Sigmoid colon (tissue), 7 donors: Measurements from ENCODE around the gene LMO3. TPM values are rescaled to one million over a fixed set of nuclear protein-coding genes. Genes with fewer than 3 reads are reported as not detected.

Source experiments
- DNase-seq: peaks from one replicate; pipeline ENCODE4 v3.0.0-alpha.2; 2019
- H3K27ac ChIP-seq, 4 donors: fragments of 200-600 bp; sonication (generic); one replicate each; pipeline ENCODE4 v1.5.1; 2016 to 2019; ENCODE audit warnings: mild to moderate bottlenecking in 1 of 4
- H3K27me3 ChIP-seq, 3 donors: fragments of 200-600 bp; sonication (generic); one replicate each; pipeline ENCODE4 v1.5.1; 2019; ENCODE audit warnings: mild to moderate bottlenecking in 1 of 3
- H3K36me3 ChIP-seq, 4 donors: fragments of 200-600 bp; sonication (generic); one replicate each; pipeline ENCODE4 v1.5.1; 2016 to 2019
- H3K4me1 ChIP-seq, 4 donors: fragments of 200-600 bp; sonication (generic); one replicate each; pipeline ENCODE4 v1.5.1; 2017 to 2019
- H3K4me3 ChIP-seq, 4 donors: fragments of 200-600 bp; sonication (generic); one replicate each; pipeline ENCODE4 v1.5.1; 2017 to 2019; ENCODE audit warnings: mild to moderate bottlenecking in 2 of 4, moderate library complexity in 1 of 4
- H3K9me3 ChIP-seq, 4 donors: fragments of 200-600 bp in 3 of 4; sonication (generic) in 3 of 4; one replicate each; pipeline versions ENCODE4 v1.5.1 to v1.6.1; 2013 to 2019
- EP300 ChIP-seq, 4 donors: sonication (generic); formaldehyde crosslinking; IDR thresholded peaks; one replicate each; pipeline ENCODE4 v1.6.1; 2017; ENCODE audit warnings: antibody characterized with exemption in 4 of 4
- POLR2A ChIP-seq, 2 donors: fragments of 450-650 bp; IDR thresholded peaks; one replicate each; pipeline ENCODE4 v1.6.1; 2016; ENCODE audit warnings: antibody characterized with exemption in 2 of 2, mild to moderate bottlenecking in 2 of 2, moderate library complexity in 2 of 2
- POLR2AphosphoS5 ChIP-seq, 4 donors: sonication (generic); formaldehyde crosslinking; IDR thresholded peaks; one replicate each; pipeline ENCODE4 v1.6.1; 2017; ENCODE audit warnings: antibody characterized with exemption in 4 of 4
- WGBS, 2 donors: extraction: QIAGEN DNeasy Blood & Tissue Kit; methylation state at CpG; one replicate each; pipeline ENCODE4 v1.1.7; 2013; 5-methylcytosine and 5-hydroxymethylcytosine counted together
- intact Hi-C: fragments of 100-400 bp; cut with DNase I; formaldehyde crosslinking; loops from one replicate; pipeline ENCODE4 v1.15.1; 2023
- polyA plus RNA-seq, 3 donors: library from polyadenylated mRNA; stranded (reverse); fragments of 200-250 nt; gene quantifications; one replicate each; pipeline ENCODE4 v1.2.3, GENCODE V29; 2013
- total RNA-seq, 4 donors: library from RNA; depleted of rRNA; stranded (reverse); fragments of >200 nt; gene quantifications; one replicate each; pipeline ENCODE4 v1.1.0, GENCODE V29; 2016
- TF ChIP-seq, protein P1 (sequence below), 4 experiments: fragments of 450-650 bp in 3 of 4; fragments of 200-600 bp in 1 of 4; IDR thresholded peaks; one replicate each; pipeline ENCODE4 v1.5.1; 2016 to 2019; ENCODE audit warnings: antibody characterized with exemption in 4 of 4, mild to moderate bottlenecking in 3 of 4, moderate library complexity in 2 of 4
- donor health status: healthy with polysubstance abuse.
- donor health status: Bipolar disorder and iron deficiency.
- donor health status: healthy.

Gene LMO3
- total and polyA plus RNA-seq, 7 donors, result 0.46 to 403 (median 228) TPM

DNA sequence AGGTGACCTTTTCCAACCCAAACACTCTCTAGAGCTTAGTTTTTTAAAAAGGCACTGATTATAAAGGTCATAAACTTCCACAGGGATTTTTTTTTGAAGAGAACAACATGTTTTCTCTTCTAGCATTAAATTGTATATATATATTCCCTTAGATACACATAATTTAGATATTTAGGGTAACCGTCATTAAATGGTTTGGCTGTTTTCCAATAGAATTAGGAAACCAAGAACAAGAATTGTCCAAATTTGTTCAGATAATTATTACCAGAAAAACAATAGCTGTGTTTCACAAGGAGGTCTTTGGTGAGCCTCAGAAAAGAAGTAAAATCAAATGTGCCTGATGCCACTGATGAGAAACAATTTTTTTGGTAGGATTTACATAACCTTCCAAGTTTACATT, 26.9 kb downstream of the LMO3 start:
- no peak for DNase-seq
- WGBS, 2 donors, result 74 to 79% methylated on average over 1 of the region's 1 CpG
- Histone ChIP-seq H3K4me1 (peaks cover 0 to 38% (median 20%) of the 10 kb centered on the region in 4 donors), H3K4me3 (no peak overlapping the region), H3K36me3 (peaks cover 0 to 9% (median 0%) of the 10 kb centered on the region in 4 donors), H3K27me3 (no peaks in the 10 kb centered on the region), H3K9me3 (no peaks in the 10 kb centered on the region), H3K27ac (no peak overlapping the region)
- TF ChIP-seq POLR2AphosphoS5 (IDR thresholded peaks at IDR 0.05) (no peak), POLR2A (IDR thresholded peaks at IDR 0.05) (no peak), EP300 (IDR thresholded peaks at IDR 0.05) (no peak)
- TF ChIP-seq, protein P1, sequence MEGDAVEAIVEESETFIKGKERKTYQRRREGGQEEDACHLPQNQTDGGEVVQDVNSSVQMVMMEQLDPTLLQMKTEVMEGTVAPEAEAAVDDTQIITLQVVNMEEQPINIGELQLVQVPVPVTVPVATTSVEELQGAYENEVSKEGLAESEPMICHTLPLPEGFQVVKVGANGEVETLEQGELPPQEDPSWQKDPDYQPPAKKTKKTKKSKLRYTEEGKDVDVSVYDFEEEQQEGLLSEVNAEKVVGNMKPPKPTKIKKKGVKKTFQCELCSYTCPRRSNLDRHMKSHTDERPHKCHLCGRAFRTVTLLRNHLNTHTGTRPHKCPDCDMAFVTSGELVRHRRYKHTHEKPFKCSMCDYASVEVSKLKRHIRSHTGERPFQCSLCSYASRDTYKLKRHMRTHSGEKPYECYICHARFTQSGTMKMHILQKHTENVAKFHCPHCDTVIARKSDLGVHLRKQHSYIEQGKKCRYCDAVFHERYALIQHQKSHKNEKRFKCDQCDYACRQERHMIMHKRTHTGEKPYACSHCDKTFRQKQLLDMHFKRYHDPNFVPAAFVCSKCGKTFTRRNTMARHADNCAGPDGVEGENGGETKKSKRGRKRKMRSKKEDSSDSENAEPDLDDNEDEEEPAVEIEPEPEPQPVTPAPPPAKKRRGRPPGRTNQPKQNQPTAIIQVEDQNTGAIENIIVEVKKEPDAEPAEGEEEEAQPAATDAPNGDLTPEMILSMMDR (IDR thresholded peaks at IDR 0.05), result no peak
- intact Hi-C loops, result no loop called here

GRCh38 chr12:16573398-16574077, 32.4 kb downstream of the LMO3 start:
- intact Hi-C loops, result no loop called here
- TF ChIP-seq EP300 (IDR thresholded peaks at IDR 0.05), result no peak
- TF ChIP-seq POLR2A (IDR thresholded peaks at IDR 0.05), result no peak
- TF ChIP-seq, protein P1 (IDR thresholded peaks at IDR 0.05), result no peak
- peak in 2 of 4 donors; percentile 28 to 30 for TF ChIP-seq POLR2AphosphoS5 (IDR thresholded peaks at IDR 0.05)
- H3K27ac ChIP-seq, result peak overlapping the region in 3 of 4 donors; percentile 12 to 39 (median 35)
- peak; percentile 76 for DNase-seq
- H3K27me3 ChIP-seq, result no peaks in the 10 kb centered on the region
- no peaks in the 10 kb centered on the region for H3K9me3 ChIP-seq
- peaks cover 0 to 5% (median 0%) of the 10 kb centered on the region in 4 donors for H3K36me3 ChIP-seq
- H3K4me3 ChIP-seq, result no peak overlapping the region
- peaks cover 0 to 34% (median 8%) of the 10 kb centered on the region in 4 donors for H3K4me1 ChIP-seq
- WGBS, 2 donors, result 53 to 81% methylated on average over 21 of the region's 21 CpGs

DNA sequence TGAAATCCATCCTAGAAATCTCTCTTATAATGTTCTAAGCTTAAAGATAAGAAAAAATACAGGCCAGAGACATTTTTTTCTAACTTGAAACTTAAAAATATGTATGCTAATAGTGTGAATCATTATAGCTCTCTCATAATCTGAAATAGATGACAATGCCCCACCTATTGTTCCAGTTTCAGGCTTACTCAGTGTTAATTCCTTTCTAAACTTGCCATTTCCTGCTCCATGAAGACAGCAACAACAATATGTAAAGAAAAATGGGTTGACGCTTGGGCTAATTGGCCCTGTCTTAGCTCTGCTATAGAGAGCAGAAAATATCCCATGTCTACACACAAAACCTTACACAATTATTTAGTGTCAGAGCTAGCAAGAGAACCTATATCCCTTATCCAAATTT, 37.1 kb downstream of the LMO3 start:
- no peak for DNase-seq
- Histone ChIP-seq H3K36me3 (no peaks in the 10 kb centered on the region), H3K27me3 (no peaks in the 10 kb centered on the region), H3K4me3 (no peak overlapping the region), H3K27ac (peak overlapping the region in 1 of 4 donors; percentile 11), H3K9me3 (no peaks in the 10 kb centered on the region), H3K4me1 (peaks cover 0 to 18% (median 3%) of the 10 kb centered on the region in 4 donors)
- no peak for TF ChIP-seq EP300 (IDR thresholded peaks at IDR 0.05)
- no peak for TF ChIP-seq POLR2A (IDR thresholded peaks at IDR 0.05)
- TF ChIP-seq POLR2AphosphoS5 (IDR thresholded peaks at IDR 0.05), result no peak
- TF ChIP-seq, protein P1 (IDR thresholded peaks at IDR 0.05), result no peak
- 77 to 89% methylated on average over 1 of the region's 1 CpG for WGBS, 2 donors
- intact Hi-C loops, result no loop called here

DNA sequence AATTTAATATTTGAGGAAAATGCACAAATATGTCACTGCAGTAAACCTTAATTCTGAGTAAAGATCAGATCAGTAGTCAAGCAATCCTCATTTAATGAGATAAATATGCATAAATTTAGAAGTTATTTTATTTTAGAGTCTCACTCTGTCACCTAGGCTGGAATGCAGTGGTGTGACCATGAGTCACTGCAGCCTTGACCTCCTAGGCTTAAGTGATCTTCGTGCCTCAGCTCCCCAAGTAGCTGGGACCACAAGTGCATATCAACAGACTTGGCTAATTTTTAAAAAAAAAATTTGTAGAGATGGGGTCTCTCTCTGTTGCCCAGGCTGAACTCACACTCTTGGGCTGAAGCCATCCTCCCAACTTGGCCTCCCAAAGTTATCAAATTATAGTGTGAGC, 41.3 kb downstream of the LMO3 start:
- no peak for TF ChIP-seq POLR2AphosphoS5 (IDR thresholded peaks at IDR 0.05)
- intact Hi-C loops, result no loop called here
- H3K36me3 ChIP-seq, result peaks cover 0 to 8% (median 0%) of the 10 kb centered on the region in 4 donors
- no peaks in the 10 kb centered on the region for H3K27me3 ChIP-seq
- H3K27ac ChIP-seq, result no peak overlapping the region
- 65 to 66% methylated on average over 1 of the region's 1 CpG for WGBS, 2 donors
- H3K4me3 ChIP-seq, result no peak overlapping the region
- peaks cover 0 to 21% (median 3%) of the 10 kb centered on the region in 4 donors for H3K4me1 ChIP-seq
- H3K9me3 ChIP-seq, result no peaks in the 10 kb centered on the region
- no peak for DNase-seq

- no peak for TF ChIP-seq POLR2A (IDR thresholded peaks at IDR 0.05)
- intact Hi-C loops, result no loop called here
- H3K27ac ChIP-seq, result no peak overlapping the region
- H3K4me3 ChIP-seq, result no peak overlapping the region
- no peak for DNase-seq
- H3K4me1 ChIP-seq, result peaks cover 0 to 13% (median 3%) of the 10 kb centered on the region in 4 donors
- no peaks in the 10 kb centered on the region for H3K27me3 ChIP-seq
- H3K36me3 ChIP-seq, result peaks cover 0 to 20% (median 0%) of the 10 kb centered on the region in 4 donors
- 59 to 70% methylated on average over 3 of the region's 3 CpGs for WGBS, 2 donors
- no peaks in the 10 kb centered on the region for H3K9me3 ChIP-seq
These were observed 42.5 kb downstream of the LMO3 start for GRCh38 chr12:16563504-16563903.
